Measurements from ENCODE around the gene VAT1L. TPM values are rescaled to one million over a fixed set of nuclear protein-coding genes. Genes with fewer than 3 reads are reported as not detected.

The VAT1L gene
- total RNA-seq, 1 experiment from 2014 or later: 0.10 TPM

DNA sequence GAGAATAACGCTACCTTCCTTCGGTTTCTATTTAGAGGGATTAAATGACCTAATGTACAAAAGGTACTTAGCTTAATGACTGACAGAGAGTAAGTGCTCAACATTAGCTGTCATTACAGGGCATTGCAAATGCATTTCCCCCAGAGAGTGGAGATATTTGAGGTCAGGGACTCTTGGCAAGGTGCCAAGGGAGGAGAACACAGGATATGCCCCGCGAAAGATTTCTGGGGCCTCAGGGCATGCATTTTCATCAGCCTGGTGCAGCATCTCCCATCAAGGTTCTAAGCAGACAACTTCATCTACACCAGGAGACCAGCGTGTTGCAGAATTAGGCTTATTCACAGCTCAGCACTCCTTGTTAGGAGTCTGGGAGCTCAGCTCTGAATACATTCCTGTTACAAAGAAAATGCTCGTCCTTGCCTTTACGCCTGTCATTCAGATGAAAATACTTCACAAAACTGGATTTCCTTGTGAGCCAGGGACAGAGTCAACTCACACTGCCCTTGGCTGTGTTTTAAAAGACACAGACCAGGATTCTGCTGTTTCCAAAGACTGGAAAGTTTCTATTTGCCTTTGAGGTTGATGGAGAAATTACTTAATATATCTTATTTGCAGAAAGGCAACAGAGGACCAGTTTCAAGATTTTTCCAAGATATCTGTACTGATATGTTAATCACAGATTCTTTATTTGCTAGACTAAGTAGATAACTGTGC lies 108.2 kb downstream of the VAT1L start:
- Histone ChIP-seq H3K4me2 (ENCODE audit: low read length) (no peak overlapping the region), H3K36me3 (ENCODE audit: control insufficient read depth in 1 of 2, insufficient read depth in 2 of 2, low read length in 2 of 2) (no peaks in the 10 kb centered on the region), H3K9me3 (ENCODE audit: control insufficient read depth in 1 of 2, insufficient read depth in 1 of 2, low read depth in 1 of 2, low read length in 2 of 2) (no peaks in the 10 kb centered on the region), H3K27me3 (ENCODE audit: insufficient read depth, low read length) (peaks cover 39% of the 10 kb centered on the region; the same call in 1 of the 2 replicates), H4K20me1 (ENCODE audit: insufficient read depth) (no peaks in the 10 kb centered on the region), H2AFZ (ENCODE audit: low read depth, low read length, poor library complexity, severe bottlenecking) (no peak overlapping the region), H3K4me3 (replicated peaks in 1 of 2; ENCODE audit: low read depth in 1 of 2, low read length in 2 of 2) (no peak overlapping the region), H3K27ac (ENCODE audit: low read depth, low read length) (no peak overlapping the region), H3K4me1 (ENCODE audit: control insufficient read depth in 1 of 2, insufficient read depth in 2 of 2, low read length in 2 of 2) (no peaks in the 10 kb centered on the region), H3K9ac (ENCODE audit: low read length) (no peak overlapping the region), H3K9me2 (ENCODE audit: insufficient read depth) (no peaks in the 10 kb centered on the region), H3K79me2 (ENCODE audit: insufficient read depth, low read length) (no peaks in the 10 kb centered on the region)
- TF ChIP-seq, protein P1, sequence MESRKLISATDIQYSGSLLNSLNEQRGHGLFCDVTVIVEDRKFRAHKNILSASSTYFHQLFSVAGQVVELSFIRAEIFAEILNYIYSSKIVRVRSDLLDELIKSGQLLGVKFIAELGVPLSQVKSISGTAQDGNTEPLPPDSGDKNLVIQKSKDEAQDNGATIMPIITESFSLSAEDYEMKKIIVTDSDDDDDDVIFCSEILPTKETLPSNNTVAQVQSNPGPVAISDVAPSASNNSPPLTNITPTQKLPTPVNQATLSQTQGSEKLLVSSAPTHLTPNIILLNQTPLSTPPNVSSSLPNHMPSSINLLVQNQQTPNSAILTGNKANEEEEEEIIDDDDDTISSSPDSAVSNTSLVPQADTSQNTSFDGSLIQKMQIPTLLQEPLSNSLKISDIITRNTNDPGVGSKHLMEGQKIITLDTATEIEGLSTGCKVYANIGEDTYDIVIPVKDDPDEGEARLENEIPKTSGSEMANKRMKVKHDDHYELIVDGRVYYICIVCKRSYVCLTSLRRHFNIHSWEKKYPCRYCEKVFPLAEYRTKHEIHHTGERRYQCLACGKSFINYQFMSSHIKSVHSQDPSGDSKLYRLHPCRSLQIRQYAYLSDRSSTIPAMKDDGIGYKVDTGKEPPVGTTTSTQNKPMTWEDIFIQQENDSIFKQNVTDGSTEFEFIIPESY (IDR thresholded peaks at IDR 0.05; ENCODE audit: extremely low read depth, insufficient replicate concordance, low read length): no peak
- TF ChIP-seq RAD21 (IDR thresholded peaks at IDR 0.05; ENCODE audit: low read depth): no peak
- TF ChIP-seq POLR2AphosphoS5 (IDR thresholded peaks at IDR 0.05; ENCODE audit: low read depth, low read length): no peak
- TF ChIP-seq EZH2phosphoT487 (IDR thresholded peaks at IDR 0.05; ENCODE audit: borderline replicate concordance): no peak
- no peak for TF ChIP-seq EZH2 (IDR thresholded peaks at IDR 0.05)
- TF ChIP-seq SRF (IDR thresholded peaks at IDR 0.05; ENCODE audit: low read depth): no peak
- TF ChIP-seq EGR1 (IDR thresholded peaks at IDR 0.05; ENCODE audit: low read depth): no peak
- TF ChIP-seq FOSL1 (IDR thresholded peaks at IDR 0.05; ENCODE audit: low read depth): no peak
- RAD21 ChIA-PET (ENCODE audit: low non-redundant PET in 1 of 2, low total read pairs in 2 of 2, uncharacterized antibody in 2 of 2, unreplicated experiment in 2 of 2): no interaction called here
- POLR2A ChIA-PET: no interaction called here
- BruUV-seq (replicated peaks): no TSS peak
- DNase-seq (ENCODE audit: low read depth, low spot score): no peak
- CTCF ChIA-PET: no interaction called here
- ATAC-seq: no peak
- intact Hi-C loops (cut with micrococcal nuclease): no loop called here

DNA sequence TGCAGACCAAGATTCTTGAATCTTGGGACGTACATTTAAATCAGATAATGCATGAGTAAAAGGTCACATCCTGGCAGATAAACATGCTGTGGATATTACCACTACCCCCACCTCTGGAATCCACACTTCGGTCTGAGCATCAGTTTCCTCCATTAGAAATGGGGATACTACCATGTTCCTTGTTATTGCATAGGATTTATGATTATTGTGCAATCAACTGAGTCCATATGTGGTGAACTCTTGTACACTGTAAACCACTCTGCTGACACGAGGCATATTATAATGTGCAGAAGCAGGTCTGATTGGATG lies 108.7 kb downstream of the VAT1L start:
- no peak overlapping the region for H3K9ac ChIP-seq (ENCODE audit: low read length)
- no peaks in the 10 kb centered on the region for H3K79me2 ChIP-seq (ENCODE audit: insufficient read depth, low read length)
- no peak overlapping the region for H3K4me2 ChIP-seq (ENCODE audit: low read length)
- BruUV-seq (replicated peaks): no TSS peak
- H4K20me1 ChIP-seq (ENCODE audit: insufficient read depth): no peaks in the 10 kb centered on the region
- H3K4me1 ChIP-seq (ENCODE audit: control insufficient read depth in 1 of 2, insufficient read depth in 2 of 2, low read length in 2 of 2): no peaks in the 10 kb centered on the region
- no peaks in the 10 kb centered on the region for H3K9me3 ChIP-seq (ENCODE audit: control insufficient read depth in 1 of 2, insufficient read depth in 1 of 2, low read depth in 1 of 2, low read length in 2 of 2)
- H3K4me3 ChIP-seq (replicated peaks in 1 of 2; ENCODE audit: low read depth in 1 of 2, low read length in 2 of 2): no peak overlapping the region
- no peak overlapping the region for H2AFZ ChIP-seq (ENCODE audit: low read depth, low read length, poor library complexity, severe bottlenecking)
- peaks cover 36% of the 10 kb centered on the region; the same call in 1 of the 2 replicates for H3K27me3 ChIP-seq (ENCODE audit: insufficient read depth, low read length)
- no peak for ATAC-seq
- TF ChIP-seq, protein P2, sequence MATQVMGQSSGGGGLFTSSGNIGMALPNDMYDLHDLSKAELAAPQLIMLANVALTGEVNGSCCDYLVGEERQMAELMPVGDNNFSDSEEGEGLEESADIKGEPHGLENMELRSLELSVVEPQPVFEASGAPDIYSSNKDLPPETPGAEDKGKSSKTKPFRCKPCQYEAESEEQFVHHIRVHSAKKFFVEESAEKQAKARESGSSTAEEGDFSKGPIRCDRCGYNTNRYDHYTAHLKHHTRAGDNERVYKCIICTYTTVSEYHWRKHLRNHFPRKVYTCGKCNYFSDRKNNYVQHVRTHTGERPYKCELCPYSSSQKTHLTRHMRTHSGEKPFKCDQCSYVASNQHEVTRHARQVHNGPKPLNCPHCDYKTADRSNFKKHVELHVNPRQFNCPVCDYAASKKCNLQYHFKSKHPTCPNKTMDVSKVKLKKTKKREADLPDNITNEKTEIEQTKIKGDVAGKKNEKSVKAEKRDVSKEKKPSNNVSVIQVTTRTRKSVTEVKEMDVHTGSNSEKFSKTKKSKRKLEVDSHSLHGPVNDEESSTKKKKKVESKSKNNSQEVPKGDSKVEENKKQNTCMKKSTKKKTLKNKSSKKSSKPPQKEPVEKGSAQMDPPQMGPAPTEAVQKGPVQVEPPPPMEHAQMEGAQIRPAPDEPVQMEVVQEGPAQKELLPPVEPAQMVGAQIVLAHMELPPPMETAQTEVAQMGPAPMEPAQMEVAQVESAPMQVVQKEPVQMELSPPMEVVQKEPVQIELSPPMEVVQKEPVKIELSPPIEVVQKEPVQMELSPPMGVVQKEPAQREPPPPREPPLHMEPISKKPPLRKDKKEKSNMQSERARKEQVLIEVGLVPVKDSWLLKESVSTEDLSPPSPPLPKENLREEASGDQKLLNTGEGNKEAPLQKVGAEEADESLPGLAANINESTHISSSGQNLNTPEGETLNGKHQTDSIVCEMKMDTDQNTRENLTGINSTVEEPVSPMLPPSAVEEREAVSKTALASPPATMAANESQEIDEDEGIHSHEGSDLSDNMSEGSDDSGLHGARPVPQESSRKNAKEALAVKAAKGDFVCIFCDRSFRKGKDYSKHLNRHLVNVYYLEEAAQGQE (IDR thresholded peaks at IDR 0.05; ENCODE audit: low read depth): no peak
- no peak for TF ChIP-seq EGR1 (IDR thresholded peaks at IDR 0.05; ENCODE audit: low read depth)
- no peak for TF ChIP-seq CEBPB (IDR thresholded peaks at IDR 0.05; ENCODE audit: low read depth)
- TF ChIP-seq EZH2phosphoT487 (IDR thresholded peaks at IDR 0.05; ENCODE audit: borderline replicate concordance): no peak
- TF ChIP-seq ZFX (IDR thresholded peaks at IDR 0.05): no peak
- TF ChIP-seq SIN3A (IDR thresholded peaks at IDR 0.05; ENCODE audit: low read depth): no peak
- TF ChIP-seq SP1 (IDR thresholded peaks at IDR 0.05; ENCODE audit: low read depth): no peak
- TF ChIP-seq CBX3 (IDR thresholded peaks at IDR 0.05; ENCODE audit: low read depth): no peak
- no peak for TF ChIP-seq FOSL1 (IDR thresholded peaks at IDR 0.05; ENCODE audit: low read depth)
- POLR2A ChIA-PET: no interaction called here
- RAD21 ChIA-PET (ENCODE audit: low non-redundant PET in 1 of 2, low total read pairs in 2 of 2, uncharacterized antibody in 2 of 2, unreplicated experiment in 2 of 2): no interaction called here
- CTCF ChIA-PET: no interaction called here
- H3K27ac ChIP-seq (ENCODE audit: low read depth, low read length): no peak overlapping the region
- no peak for DNase-seq (ENCODE audit: low read depth, low spot score)
- intact Hi-C loops (cut with micrococcal nuclease): no loop called here
- H3K36me3 ChIP-seq (ENCODE audit: control insufficient read depth in 1 of 2, insufficient read depth in 2 of 2, low read length in 2 of 2): no peaks in the 10 kb centered on the region
- H3K9me2 ChIP-seq (ENCODE audit: insufficient read depth): no peaks in the 10 kb centered on the region
